Central memory CD8-positive, alpha-beta T cell (primary cell): Measurements from ENCODE around the gene IL32.

Experiments
- ATAC-seq: fragments of 150-1000 bp; cut with Tn5 transposase; replicated peaks from 2 replicates; pipeline ENCODE4 v1.10.0; 2022; ENCODE audit warnings: mild to moderate bottlenecking, moderate FRiP score, moderate number of reproducible peaks; ENCODE audit not compliant: poor library complexity, severe bottlenecking; ENCODE audit errors: extremely low read depth
- DNase-seq, 2 donors: peaks; one replicate each; pipeline ENCODE4 v3.0.0; 2021; ENCODE audit warnings: low spot score in 2 of 2
- H3K27ac Mint-ChIP-seq: one replicate; pipeline ENCODE4 v1.8.0; 2022; ENCODE audit warnings: low read depth, mild to moderate bottlenecking, moderate library complexity, mixed read lengths
- H3K27me3 Mint-ChIP-seq: one replicate; pipeline ENCODE4 v1.8.0; 2022; ENCODE audit warnings: mixed read lengths
- H3K36me3 Mint-ChIP-seq: one replicate; pipeline ENCODE4 v1.8.0; 2022; ENCODE audit warnings: mild to moderate bottlenecking, moderate library complexity, mixed read lengths; ENCODE audit not compliant: insufficient read depth
- H3K4me1 Mint-ChIP-seq: one replicate; pipeline ENCODE4 v1.8.0; 2022; ENCODE audit warnings: mixed read lengths
- H3K4me3 Mint-ChIP-seq: one replicate; pipeline ENCODE4 v1.8.0; 2022; ENCODE audit warnings: mild to moderate bottlenecking, moderate library complexity, mixed read lengths
- H3K9me3 Mint-ChIP-seq: one replicate; pipeline ENCODE4 v1.8.0; 2022; ENCODE audit warnings: mixed read lengths

Gene IL32

GRCh38 chr16:3086596-3087242, 21.3 kb downstream of the IL32 start:
- Mint-ChIP-seq H3K27me3 (no peaks in the 10 kb centered on the region), H3K9me3 (no peaks in the 10 kb centered on the region), H3K36me3 (no peaks in the 10 kb centered on the region), H3K4me1 (peaks cover 33% of the 10 kb centered on the region), H3K4me3 (peak overlapping the region; percentile 7), H3K27ac (no peak overlapping the region)
- no peak for ATAC-seq
- no peak for DNase-seq

DNA sequence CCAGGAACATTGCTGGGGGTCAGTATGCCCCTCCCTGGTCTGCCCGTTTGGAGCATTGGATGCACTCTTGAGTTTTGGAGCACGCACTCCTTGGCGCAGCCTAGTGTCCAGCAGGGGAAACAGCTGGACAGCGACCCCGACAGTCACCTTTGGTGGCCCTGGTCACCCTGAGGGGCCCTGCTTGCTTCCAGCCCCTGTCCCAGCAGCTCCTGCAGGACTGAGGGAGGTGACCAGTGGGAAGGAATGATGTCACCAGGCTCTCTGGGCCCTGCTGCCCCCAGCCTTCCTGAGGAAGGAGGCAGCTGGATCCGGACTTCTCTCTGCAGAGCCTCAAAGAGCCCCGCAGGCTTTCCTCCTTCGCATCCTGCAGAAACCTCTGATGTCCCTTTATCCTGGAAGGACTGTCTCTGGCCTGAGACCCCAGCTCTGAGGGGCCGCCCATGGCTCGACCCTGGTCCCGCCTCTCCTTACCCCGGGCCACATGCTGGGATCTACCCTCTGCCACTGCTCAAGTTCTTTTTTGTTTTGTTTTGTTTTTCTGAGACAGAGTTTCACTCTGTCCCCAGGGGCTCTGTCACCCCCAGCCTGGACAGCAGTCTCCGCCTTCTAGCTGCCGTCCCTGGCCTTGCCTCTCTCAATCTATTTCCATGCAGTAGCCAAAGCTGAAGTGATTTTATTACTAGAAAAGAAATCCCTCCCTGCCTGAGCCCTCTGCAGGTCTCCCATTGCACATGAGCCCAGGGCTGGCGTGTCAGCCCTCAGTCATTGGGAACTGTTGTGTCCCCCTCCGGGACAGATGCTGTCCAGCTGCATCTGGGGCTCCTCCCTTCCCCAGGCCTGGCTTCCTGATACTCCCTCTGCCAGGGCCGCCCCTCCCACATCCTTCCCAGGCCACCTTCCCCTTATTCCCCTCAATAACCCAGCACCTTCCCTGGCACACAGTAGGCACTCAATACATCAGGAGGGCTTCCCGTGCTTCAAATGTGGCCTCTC, 22.1 kb downstream of the IL32 start:
- ATAC-seq (no peak), DNase-seq (no peak)
- Mint-ChIP-seq H3K36me3 (no peaks in the 10 kb centered on the region), H3K9me3 (no peaks in the 10 kb centered on the region), H3K4me3 (peak overlapping the region; percentile 36), H3K4me1 (peaks cover 33% of the 10 kb centered on the region), H3K27ac (peak overlapping the region; percentile 41), H3K27me3 (no peaks in the 10 kb centered on the region)

DNA sequence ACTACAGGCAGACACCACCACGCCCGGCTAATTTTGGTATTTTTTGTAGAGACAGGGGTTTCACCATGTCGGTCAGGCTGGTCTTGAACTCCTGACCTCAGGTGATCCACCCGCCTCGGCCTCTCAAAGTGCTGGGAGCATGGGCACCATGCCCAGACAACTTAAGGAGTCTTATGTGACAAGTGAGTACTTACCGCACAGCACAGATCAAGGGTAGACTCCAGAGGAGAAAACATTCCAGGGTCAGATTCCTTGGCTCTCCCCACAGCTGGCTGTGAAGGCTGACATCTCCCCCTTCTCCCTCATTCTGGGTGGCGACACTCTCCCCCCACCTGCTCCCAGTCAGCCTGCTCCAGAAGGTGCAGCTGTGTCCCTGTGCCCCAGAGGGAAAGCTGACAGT, 23.0 kb downstream of the IL32 start:
- Mint-ChIP-seq H3K9me3 (no peaks in the 10 kb centered on the region), H3K27ac (no peak overlapping the region), H3K4me3 (peak overlapping the region; percentile 36), H3K27me3 (no peaks in the 10 kb centered on the region), H3K4me1 (peaks cover 33% of the 10 kb centered on the region), H3K36me3 (peaks cover 1% of the 10 kb centered on the region)
- no peak for ATAC-seq
- DNase-seq: no peak

- Mint-ChIP-seq H3K4me3 (no peak overlapping the region), H3K36me3 (peaks cover 1% of the 10 kb centered on the region), H3K9me3 (no peaks in the 10 kb centered on the region), H3K27me3 (no peaks in the 10 kb centered on the region), H3K27ac (no peak overlapping the region), H3K4me1 (peaks cover 33% of the 10 kb centered on the region)
- DNase-seq: no peak
- ATAC-seq: no peak
These were observed 23.7 kb downstream of the IL32 start for GRCh38 chr16:3088925-3089716.

GRCh38 chr16:3089717-3090592, 24.5 kb downstream of the IL32 start:
- Mint-ChIP-seq H3K4me1 (peaks cover 35% of the 10 kb centered on the region), H3K9me3 (no peaks in the 10 kb centered on the region), H3K27me3 (no peaks in the 10 kb centered on the region), H3K4me3 (no peak overlapping the region), H3K36me3 (peaks cover 3% of the 10 kb centered on the region), H3K27ac (no peak overlapping the region)
- no peak for ATAC-seq
- no peak for DNase-seq

GRCh38 chr16:3091551-3091950, 26.1 kb downstream of the IL32 start:
- Mint-ChIP-seq H3K9me3 (no peaks in the 10 kb centered on the region), H3K27ac (peak overlapping the region; percentile 49), H3K36me3 (peaks cover 4% of the 10 kb centered on the region), H3K27me3 (no peaks in the 10 kb centered on the region), H3K4me3 (no peak overlapping the region), H3K4me1 (peaks cover 27% of the 10 kb centered on the region)
- ATAC-seq (no peak), DNase-seq (no peak)

GRCh38 chr16:3092501-3092941, 27.1 kb downstream of the IL32 start:
- DNase-seq: no peak
- H3K27me3 Mint-ChIP-seq: no peaks in the 10 kb centered on the region
- H3K4me1 Mint-ChIP-seq: peaks cover 24% of the 10 kb centered on the region
- no peak overlapping the region for H3K27ac Mint-ChIP-seq
- ATAC-seq: no peak
- H3K36me3 Mint-ChIP-seq: peaks cover 4% of the 10 kb centered on the region
- H3K9me3 Mint-ChIP-seq: no peaks in the 10 kb centered on the region
- H3K4me3 Mint-ChIP-seq: no peak overlapping the region

DNA sequence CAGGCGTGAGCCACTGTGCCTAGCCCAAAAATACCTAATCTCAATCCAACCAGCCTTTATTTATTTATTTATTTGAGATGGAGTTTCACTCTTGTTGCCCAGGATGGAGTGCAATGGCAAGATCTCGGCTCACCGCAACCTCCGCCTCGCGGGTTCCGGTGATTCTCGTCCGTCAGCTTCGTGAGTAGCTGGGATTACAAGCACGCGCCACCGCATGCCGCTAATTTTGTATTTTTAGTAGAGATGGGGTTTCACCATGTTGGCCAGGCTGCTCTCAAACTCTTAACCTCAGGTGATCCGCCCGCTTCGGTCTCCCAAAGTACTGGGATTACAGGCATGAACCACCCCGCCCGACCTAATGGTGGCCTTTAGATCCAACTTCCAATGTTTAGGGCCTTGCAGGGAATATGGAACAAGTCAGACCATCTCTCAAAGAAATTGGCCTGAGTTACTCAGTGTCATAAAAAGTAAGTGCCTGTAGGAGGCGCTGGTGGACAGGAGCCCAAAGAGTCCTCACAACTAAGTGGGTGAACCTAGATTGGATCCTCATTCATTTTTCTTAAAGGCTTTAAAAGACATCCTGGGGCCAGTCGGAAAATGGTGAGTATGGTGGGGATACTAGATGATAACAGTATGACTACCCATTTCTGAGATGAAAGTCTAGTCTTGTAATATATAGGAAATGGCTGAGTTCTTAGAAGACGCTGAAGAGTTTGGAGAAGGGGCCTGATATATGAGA, 29.0 kb downstream of the IL32 start:
- no peak overlapping the region for H3K4me3 Mint-ChIP-seq
- DNase-seq: peak in 1 of 2 donors; percentile 47
- H3K27ac Mint-ChIP-seq: peak overlapping the region; percentile 32
- peaks cover 7% of the 10 kb centered on the region for H3K36me3 Mint-ChIP-seq
- H3K9me3 Mint-ChIP-seq: no peaks in the 10 kb centered on the region
- ATAC-seq: no peak
- peaks cover 16% of the 10 kb centered on the region for H3K4me1 Mint-ChIP-seq
- no peaks in the 10 kb centered on the region for H3K27me3 Mint-ChIP-seq

DNA sequence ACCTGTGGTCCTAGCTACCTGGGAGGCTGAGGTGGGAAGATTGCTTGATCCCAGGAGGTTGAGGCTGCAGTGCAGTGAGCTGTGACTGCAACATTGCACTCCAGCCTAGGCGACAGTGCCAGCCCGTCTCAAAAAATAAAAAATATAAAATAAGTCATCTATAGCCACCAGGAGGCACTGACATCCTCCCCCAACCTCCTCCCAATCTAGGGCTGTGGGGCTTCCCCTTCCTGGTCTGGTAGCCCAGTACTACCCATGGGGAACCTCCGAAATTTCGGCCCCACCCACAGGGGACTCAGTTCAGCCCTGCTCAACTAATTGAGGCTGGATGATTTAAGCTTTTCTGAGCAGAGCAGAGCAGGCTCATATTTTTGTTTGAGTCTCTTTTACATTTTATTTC, 30.4 kb downstream of the IL32 start:
- ATAC-seq (peak; percentile 70), DNase-seq (peak in 1 of 2 donors; percentile 42)
- Mint-ChIP-seq H3K27me3 (no peaks in the 10 kb centered on the region), H3K4me3 (no peak overlapping the region), H3K36me3 (peaks cover 9% of the 10 kb centered on the region), H3K9me3 (no peaks in the 10 kb centered on the region), H3K4me1 (peaks cover 28% of the 10 kb centered on the region), H3K27ac (peak overlapping the region; percentile 38)

DNA sequence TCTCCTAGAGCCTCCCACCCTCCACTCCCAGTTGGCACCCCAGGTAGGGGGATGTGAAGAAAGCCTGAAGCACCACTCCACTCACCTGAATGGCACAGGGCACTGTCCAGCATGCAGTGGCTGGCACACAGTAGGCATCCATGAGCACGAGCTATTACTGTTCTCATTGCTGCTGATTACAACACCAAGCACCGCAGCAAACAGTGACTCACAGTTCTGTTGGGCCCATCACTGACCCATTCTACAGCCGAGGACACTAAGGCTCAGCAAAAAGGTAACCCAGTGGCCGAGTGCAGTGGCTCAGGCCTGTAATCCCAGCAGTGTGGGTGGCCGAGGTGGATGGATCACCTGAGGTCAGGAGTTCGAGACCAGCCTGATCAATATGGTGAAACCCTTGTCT, 30.9 kb downstream of the IL32 start:
- Mint-ChIP-seq H3K36me3 (peaks cover 13% of the 10 kb centered on the region), H3K27ac (peak overlapping the region; percentile 38), H3K9me3 (no peaks in the 10 kb centered on the region), H3K4me1 (peaks cover 28% of the 10 kb centered on the region), H3K27me3 (no peaks in the 10 kb centered on the region), H3K4me3 (no peak overlapping the region)
- DNase-seq (no peak), ATAC-seq (no peak)

DNA sequence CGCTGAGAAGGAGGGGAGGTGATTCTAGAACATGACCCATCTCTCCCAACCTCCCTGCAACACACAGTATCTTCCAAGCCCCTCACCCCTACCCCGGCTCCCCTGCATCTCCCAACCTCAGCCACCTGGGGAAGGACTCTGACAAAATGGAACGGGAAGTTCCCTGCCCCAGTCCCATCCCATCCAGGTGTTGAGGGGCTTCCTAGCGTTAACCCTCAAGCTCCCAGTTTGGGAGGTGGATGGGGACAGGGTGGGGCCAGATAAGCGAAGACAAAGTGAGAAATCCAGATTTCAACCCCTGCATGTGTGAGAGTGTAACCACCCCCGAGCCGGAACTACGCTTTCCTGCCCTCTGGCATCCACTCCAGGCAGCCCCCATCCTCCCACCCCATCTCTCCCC, 31.8 kb downstream of the IL32 start:
- H3K27ac Mint-ChIP-seq: no peak overlapping the region
- H3K4me1 Mint-ChIP-seq: peaks cover 35% of the 10 kb centered on the region
- no peak for ATAC-seq
- DNase-seq: no peak
- no peak overlapping the region for H3K4me3 Mint-ChIP-seq
- H3K36me3 Mint-ChIP-seq: peaks cover 14% of the 10 kb centered on the region
- no peaks in the 10 kb centered on the region for H3K27me3 Mint-ChIP-seq
- no peaks in the 10 kb centered on the region for H3K9me3 Mint-ChIP-seq
